Fibroblast of peridontal ligament (primary cell): Measurements from ENCODE around the gene GALNT5.
A peak's percentile ranks its signal among the peaks of the same experiment; 100 is the strongest.
"Not testable (repeated sequence)": the region's sequence is repeated elsewhere in the genome, so short reads cannot be mapped to it uniquely, and the experiment has no call there.

ENCODE experiments used
- DNase-seq: peaks from one replicate; pipeline ENCODE4 v3.0.0-alpha.2; 2010; ENCODE audit errors: extremely low read depth

The GALNT5 gene

GRCh38 chr2:157257312-157258252, at the start of gene GALNT5:
TSS of gene GALNT5 (plus strand) at chr2:157257705. CDS start at chr2:157258083, 378 bp downstream.
- peak; percentile 75 for DNase-seq

DNA sequence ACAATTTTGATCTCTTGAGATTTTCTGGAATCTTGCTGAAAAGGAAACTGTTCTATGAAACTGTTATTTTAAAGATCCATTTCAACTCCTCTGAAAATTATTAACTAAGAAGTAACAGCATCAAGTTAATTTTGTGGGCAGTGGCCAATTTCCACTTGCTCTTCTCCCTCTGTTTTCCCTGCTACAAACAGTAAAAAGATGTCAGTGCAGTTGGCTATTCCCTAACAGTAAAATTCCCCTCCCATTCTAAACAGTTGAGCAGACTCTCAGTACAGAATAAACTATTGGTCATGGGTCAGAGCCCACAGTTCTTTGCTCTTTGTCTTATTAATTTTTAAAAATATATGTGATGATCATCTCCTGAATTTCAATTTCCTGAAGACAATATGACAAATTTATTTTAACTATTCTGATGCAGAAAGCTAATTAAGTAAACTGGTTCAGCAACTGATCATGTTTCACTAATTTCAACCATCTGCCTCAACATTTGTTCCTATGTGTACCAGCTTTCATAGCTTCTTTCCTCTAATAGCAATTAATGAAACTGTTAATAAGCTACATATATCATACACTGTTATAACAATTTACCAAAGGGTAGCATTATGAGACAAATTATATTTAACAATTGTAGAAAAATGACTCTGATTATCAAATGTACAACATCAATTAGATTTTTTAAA, 41.1 kb upstream of the GALNT5 start:
- no peak for DNase-seq

DNA sequence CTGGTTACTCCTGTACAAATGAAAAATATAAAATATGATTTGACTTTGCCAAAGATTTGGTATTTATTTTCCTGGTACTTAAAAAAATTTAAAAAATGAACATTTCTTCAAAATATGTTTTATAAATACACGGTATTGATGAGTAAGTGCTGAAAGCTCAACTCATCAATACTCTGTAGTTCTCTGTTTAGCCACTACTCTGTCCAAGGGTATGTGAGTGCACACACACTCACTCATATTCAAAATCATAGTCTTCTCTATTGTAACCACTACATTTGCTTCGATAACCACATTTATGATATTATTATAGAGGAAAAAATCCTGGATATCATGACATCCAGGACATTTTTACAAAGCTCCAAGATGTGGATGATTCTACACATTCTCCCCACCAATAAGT, 40.1 kb upstream of the GALNT5 start:
- no peak for DNase-seq

DNA sequence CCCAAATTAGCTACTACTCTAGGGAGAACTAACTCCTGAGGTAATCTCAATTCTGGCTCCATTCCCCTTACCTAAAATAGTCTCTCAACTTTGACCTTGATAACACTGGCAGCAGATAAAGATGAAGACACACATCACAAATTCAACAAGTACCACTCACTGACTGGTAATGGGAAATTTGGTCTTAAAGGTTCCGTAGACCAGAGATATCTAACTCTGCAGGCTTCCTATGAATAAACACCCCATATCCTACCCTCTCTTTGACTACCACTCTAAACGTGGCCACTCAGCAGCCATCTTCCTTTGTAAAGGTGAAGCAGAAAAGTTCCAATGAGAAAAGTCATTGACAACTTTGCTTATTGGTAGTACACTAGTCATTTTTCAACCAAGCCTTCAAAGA, 38.6 kb upstream of the GALNT5 start:
- no peak for DNase-seq

- peak; percentile 21 for DNase-seq
These were observed 37.0 kb upstream of the GALNT5 start for GRCh38 chr2:157220502-157220901.

GRCh38 chr2:157221394-157221988, 36.0 kb upstream of the GALNT5 start:
- no peak for DNase-seq

- DNase-seq: no peak
These were observed 33.8 kb upstream of the GALNT5 start for GRCh38 chr2:157223624-157224205.

- DNase-seq: not testable (repeated sequence)
These were observed 33.1 kb upstream of the GALNT5 start for GRCh38 chr2:157224448-157224847.

DNA sequence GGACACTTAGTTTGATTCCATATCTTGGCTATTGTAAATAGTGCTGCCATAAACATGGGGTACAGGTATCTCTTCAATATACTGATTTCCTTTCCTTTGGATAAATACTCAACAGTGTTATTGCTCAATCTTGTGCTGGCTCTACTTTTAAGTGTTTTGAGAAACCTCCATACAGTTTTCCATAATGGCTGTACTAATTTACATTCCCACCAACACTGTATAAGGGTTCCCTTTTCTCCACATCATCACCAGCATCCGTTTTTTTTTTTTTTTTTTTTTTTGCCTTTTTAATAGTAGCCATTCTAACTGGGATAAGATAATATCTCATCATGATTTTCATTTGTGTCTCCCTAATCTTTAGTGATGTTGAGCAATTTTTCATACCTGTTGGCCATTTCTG, 29.9 kb upstream of the GALNT5 start:
- no peak for DNase-seq

GRCh38 chr2:157228946-157229345, 28.6 kb upstream of the GALNT5 start:
- DNase-seq: no peak

GRCh38 chr2:157229572-157229971, 27.9 kb upstream of the GALNT5 start:
- peak; percentile 87 for DNase-seq

DNA sequence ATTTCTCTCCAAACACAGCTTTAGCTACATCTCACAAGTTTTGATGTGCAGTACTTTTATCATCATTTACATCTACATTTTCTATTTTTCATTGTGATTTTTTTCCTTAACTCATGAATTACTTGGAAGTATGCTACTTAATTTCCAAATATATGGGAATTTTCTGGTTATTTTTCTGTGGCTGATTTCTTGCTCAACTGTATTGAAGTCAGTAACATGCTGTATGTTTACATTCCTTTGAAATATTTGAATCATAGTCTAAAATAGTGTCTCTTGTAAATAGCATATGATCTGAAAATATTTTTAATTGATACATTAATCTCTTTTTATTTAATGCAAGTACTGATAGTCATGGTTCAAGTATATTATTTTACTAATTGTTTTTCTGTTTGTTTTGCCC, 26.0 kb upstream of the GALNT5 start:
- DNase-seq: peak; percentile 53

GRCh38 chr2:157233506-157233905, 24.0 kb upstream of the GALNT5 start:
- DNase-seq: peak; percentile 71

GRCh38 chr2:157236404-157236803, 21.1 kb upstream of the GALNT5 start:
- no peak for DNase-seq

DNA sequence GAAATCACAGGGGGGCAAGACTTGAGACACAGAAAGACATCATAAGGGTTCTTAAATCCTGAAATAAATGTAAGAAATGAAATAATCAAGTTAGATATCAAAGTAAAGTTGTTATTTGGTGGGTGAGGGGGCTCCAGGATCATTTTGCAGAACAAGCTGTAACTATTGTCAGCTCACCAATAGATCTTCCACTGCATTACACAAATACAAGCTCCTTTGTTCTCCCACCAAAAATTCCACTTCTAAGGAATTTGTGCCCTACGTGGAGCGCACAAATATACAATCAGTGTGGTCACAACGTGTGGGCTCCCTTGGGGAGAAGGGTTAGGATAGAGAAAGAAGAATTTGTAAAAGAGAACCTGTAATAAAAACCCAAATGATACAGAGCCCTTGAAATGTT, 19.2 kb upstream of the GALNT5 start:
- no peak for DNase-seq

- no peak for DNase-seq
These were observed 12.8 kb upstream of the GALNT5 start for GRCh38 chr2:157244691-157245090.

DNA sequence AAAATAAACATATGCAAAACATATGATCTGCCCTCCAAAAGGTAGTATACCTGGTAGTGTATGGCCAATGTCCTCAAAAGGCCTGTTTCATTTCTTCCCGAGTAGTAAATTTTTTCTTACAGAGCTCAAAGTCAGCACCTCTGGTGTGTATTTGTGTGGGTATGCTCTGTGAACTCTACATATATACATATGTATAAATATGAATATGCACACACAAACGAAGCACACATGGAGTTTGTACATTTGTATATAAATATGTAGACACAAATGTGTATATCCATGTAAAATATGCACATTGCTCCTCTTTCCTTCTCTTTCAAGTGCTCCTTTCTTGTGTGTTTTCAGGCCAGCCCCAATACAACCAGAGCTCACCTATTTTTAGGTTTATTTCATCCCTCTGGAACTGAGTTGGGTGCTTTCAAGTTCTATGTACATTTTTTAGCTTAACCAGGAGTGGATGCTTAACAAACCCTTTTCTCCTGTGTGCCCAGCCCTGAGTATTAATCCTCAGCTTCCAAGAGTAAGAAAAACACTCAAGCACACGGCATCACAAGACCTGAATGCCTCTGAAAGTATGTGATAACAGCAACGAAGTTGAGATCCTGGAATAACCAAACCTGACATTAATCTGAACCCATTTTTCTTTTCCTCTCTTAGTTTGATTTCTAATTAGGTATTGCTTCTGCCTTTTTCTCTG, 12.2 kb upstream of the GALNT5 start:
- DNase-seq: no peak

DNA sequence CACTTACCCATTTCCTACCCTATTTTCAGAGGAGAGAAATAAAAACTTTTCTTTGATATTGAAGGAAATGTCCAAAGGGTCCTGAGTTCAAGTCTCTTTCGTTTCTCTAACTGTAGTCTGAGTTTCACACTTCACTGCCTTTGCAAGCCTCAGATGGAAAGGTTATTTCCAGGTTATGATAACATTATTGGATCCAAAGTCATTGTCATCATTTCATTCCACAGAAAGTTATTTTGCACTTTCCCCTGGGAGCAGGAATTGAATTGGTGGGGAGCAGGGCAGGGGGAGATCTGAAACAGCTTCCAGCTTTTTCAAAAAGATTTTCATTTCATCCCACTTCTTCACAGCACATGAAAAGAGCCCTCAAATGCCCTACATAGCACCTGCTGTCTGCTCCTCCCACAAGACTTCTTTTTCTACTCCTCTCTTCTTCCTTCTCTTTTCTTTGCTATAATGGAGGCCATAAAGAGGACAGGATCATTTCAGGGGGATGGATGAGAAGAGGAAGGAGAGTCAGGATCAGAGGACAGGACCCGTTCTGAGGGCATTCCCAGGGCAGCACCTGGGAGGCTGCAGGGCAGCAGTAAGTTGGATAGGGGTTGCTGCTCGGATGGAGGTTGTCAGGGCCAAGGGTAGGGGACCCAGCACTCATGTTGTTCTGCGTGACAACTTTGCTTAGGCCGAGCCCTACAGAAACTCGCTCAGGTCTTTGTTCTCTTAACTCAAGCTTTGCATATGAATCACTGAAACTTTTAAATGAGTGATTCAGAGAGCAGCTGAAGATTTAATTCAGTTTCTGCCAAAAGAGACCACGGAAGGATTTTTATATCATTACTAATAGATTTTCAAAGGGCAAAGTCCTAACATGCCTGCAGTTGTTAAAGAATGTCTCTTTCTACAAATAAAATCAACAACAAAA, 11.4 kb upstream of the GALNT5 start:
- peak; percentile 93 for DNase-seq

GRCh38 chr2:157246765-157247407, 10.6 kb upstream of the GALNT5 start:
- DNase-seq: no peak

DNA sequence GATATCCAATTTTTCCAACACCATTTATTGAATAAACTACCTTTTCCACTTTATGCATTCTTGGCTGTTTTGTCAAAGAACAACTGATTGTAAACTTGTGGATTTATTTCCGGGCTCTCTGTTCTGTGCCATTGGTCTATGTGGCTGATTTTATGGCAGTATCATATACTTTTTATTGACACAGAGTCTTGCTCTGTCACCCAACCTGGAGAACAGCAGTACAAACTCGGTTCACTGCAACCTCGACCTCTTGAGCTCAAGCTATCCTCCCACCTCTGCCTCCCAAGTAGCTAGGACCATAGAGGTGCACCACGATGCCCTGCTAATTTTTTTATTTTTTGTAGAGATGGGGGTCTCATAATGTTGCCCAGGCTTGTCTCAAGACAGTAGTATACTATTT, 6.7 kb upstream of the GALNT5 start:
- DNase-seq: no peak
